A549 (cell line): ENCODE measurements around the gene PCDH12. TPM values are rescaled to one million over a fixed set of nuclear protein-coding genes. Genes with fewer than 3 reads are reported as not detected.

Source experiments
- ATAC-seq, 2 experiments: fragments of 200-7000 bp in 1 of 2; fragments of >200 bp in 1 of 2; cut with Nextera tagmentation in 1 of 2; cut with Tn5 transposase in 1 of 2; 3 replicates each; pipeline versions ENCODE4 v1.8.0 to v1.9.1; 2018 to 2020; ENCODE audit warnings: mild to moderate bottlenecking in 1 of 2, moderate library complexity in 1 of 2
- CTCF ChIA-PET: fragments of 300-600 bp; sonication (Branson Sonifier 250); formaldehyde crosslinking; extraction: SDS; loops from one replicate; lab custom pipeline; 2021; ENCODE audit warnings: antibody characterized with exemption, inconsistent platforms; lab: Yijun Ruan, JAX
- POLR2A ChIA-PET: fragments of 350-600 bp; formaldehyde crosslinking; extraction: SDS; loops from one replicate; lab custom pipeline; 2021; ENCODE audit warnings: antibody characterized with exemption, inconsistent platforms; lab: Yijun Ruan, JAX
- DNase-seq, 2 experiments: peaks; one replicate each; pipeline versions ENCODE4 v3.0.0 to v3.0.0-alpha.2; 2011 to 2016; ENCODE audit warnings: low read depth in 1 of 2, low spot score in 1 of 2
- FAIRE-seq: peaks from 2 replicates; lab custom pipeline; 2011; peaks lifted over from hg19 to GRCh38; lab: Jason Lieb, UNC
- H3K27ac ChIP-seq, 2 experiments: fragments of >200 bp; sonication (Bioruptor Twin); formaldehyde crosslinking; 3 replicates each; pipeline ENCODE4 v1.5.1; 2016 to 2017
- H3K4me1 ChIP-seq: fragments of >200 bp; sonication (Bioruptor Twin); formaldehyde crosslinking; 3 replicates; pipeline ENCODE4 v1.6.1; 2016
- H3K4me2 ChIP-seq: fragments of >200 bp; sonication (Bioruptor Twin); formaldehyde crosslinking; 3 replicates; pipeline ENCODE4 v1.6.1; 2016
- H3K4me3 ChIP-seq: fragments of >200 bp; sonication (Bioruptor Twin); formaldehyde crosslinking; 3 replicates; pipeline ENCODE4 v1.5.1; 2016
- H3K9me3 ChIP-seq: fragments of >200 bp; sonication (Bioruptor Twin); formaldehyde crosslinking; 3 replicates; pipeline ENCODE4 v1.6.1; 2016
- ATOH8 ChIP-seq: fragments of 250-450 bp; sonication (Bioruptor Pico); IDR thresholded peaks from 2 replicates; pipeline ENCODE4 v1.5.0; 2020; ENCODE audit warnings: low read depth, mild to moderate bottlenecking, moderate library complexity
- CBX2 ChIP-seq: fragments of 200-600 bp; sonication (generic); IDR thresholded peaks from 2 replicates; pipeline ENCODE4 v1.6.1; 2016; ENCODE audit warnings: low read depth, mild to moderate bottlenecking, borderline replicate concordance
- CHD2 ChIP-seq: fragments of 150-350 bp; IDR thresholded peaks from 2 replicates; pipeline ENCODE4 v1.6.1; 2014; ENCODE audit warnings: low read length; ENCODE audit not compliant: partially characterized antibody
- CHD4 ChIP-seq: fragments of 200-600 bp; sonication (generic); IDR thresholded peaks from 2 replicates; pipeline ENCODE4 v1.6.1; 2016; ENCODE audit warnings: antibody characterized with exemption, mild to moderate bottlenecking, borderline replicate concordance
- E2F6 ChIP-seq: IDR thresholded peaks from 2 replicates; pipeline ENCODE4 v1.6.1; 2012; ENCODE audit warnings: low read depth, borderline replicate concordance
- EHMT2 ChIP-seq: fragments of 200-600 bp; sonication (generic); IDR thresholded peaks from 2 replicates; pipeline ENCODE4 v1.6.1; 2016; ENCODE audit warnings: antibody characterized with exemption, low read depth, mild to moderate bottlenecking, moderate library complexity
- ELK1 ChIP-seq: fragments of 150-350 bp; IDR thresholded peaks from 2 replicates; pipeline ENCODE4 v1.6.1; 2014; ENCODE audit warnings: low read depth, mild to moderate bottlenecking, low read length
- FOSB ChIP-seq: fragments of 250-450 bp; sonication (Bioruptor Pico); IDR thresholded peaks from 2 replicates; pipeline ENCODE4 v1.5.0; 2020; ENCODE audit warnings: mild to moderate bottlenecking, moderate library complexity
- FOSL2 ChIP-seq, 2 experiments: fragments of 450-650 bp in 1 of 2; fragments of >200 bp in 1 of 2; sonication (Bioruptor Twin) in 1 of 2; formaldehyde crosslinking; IDR thresholded peaks; 2 replicates each; pipeline versions ENCODE4 v1.5.0 to v1.6.1; 2016 to 2020; ENCODE audit warnings: mild to moderate bottlenecking in 1 of 2, moderate library complexity in 1 of 2
- GATA3 ChIP-seq: IDR thresholded peaks from 2 replicates; pipeline ENCODE4 v1.6.1; 2012; ENCODE audit warnings: borderline replicate concordance
- HDAC2 ChIP-seq: fragments of 200-600 bp; sonication (generic); IDR thresholded peaks from 2 replicates; pipeline ENCODE4 v1.6.1; 2016
- HEYL ChIP-seq: fragments of 250-450 bp; sonication (Bioruptor Pico); IDR thresholded peaks from 2 replicates; pipeline ENCODE4 v1.8.0; 2021; ENCODE audit warnings: mild to moderate bottlenecking, moderate library complexity
- HMGXB4 ChIP-seq: fragments of 250-450 bp; sonication (Bioruptor Pico); IDR thresholded peaks from 2 replicates; pipeline ENCODE4 v1.5.0; 2021; ENCODE audit warnings: mild to moderate bottlenecking, moderate library complexity, borderline replicate concordance
- HOXB5 ChIP-seq: fragments of 250-450 bp; sonication (Bioruptor Pico); IDR thresholded peaks from 2 replicates; pipeline ENCODE4 v1.5.0; 2020; ENCODE audit warnings: mild to moderate bottlenecking, moderate library complexity
- JUN ChIP-seq, 2 experiments: fragments of >200 bp; sonication (Bioruptor Twin); formaldehyde crosslinking; IDR thresholded peaks; 2 replicates in 1 of 2; 3 replicates in 1 of 2; pipeline ENCODE4 v1.6.1; 2016 to 2017
- MAFK ChIP-seq: fragments of 450-650 bp; IDR thresholded peaks from 2 replicates; pipeline ENCODE4 v1.6.1; 2014; ENCODE audit not compliant: partially characterized antibody
- MAZ ChIP-seq: fragments of 150-350 bp; IDR thresholded peaks from 2 replicates; pipeline ENCODE4 v1.6.1; 2014; ENCODE audit warnings: antibody characterized with exemption, low read depth, low read length, borderline replicate concordance
- NFE2L2 ChIP-seq: fragments of 150-350 bp; conservative IDR thresholded peaks from 2 replicates; pipeline ENCODE4 v1.6.1; 2014; ENCODE audit warnings: low read length
- RAD21 ChIP-seq, 2 experiments: fragments of >200 bp in 1 of 2; sonication (Bioruptor Twin) in 1 of 2; formaldehyde crosslinking in 1 of 2; IDR thresholded peaks in 1 of 2; conservative IDR thresholded peaks in 1 of 2; 2 replicates in 1 of 2; 3 replicates in 1 of 2; pipeline ENCODE4 v1.6.1; 2012 to 2018; ENCODE audit warnings: inconsistent platforms in 1 of 2
- RCOR1 ChIP-seq: fragments of 150-350 bp; IDR thresholded peaks from 2 replicates; pipeline ENCODE4 v1.6.1; 2014; ENCODE audit warnings: antibody characterized with exemption, low read length, low read depth
- REST ChIP-seq: fragments of 200-600 bp; sonication (generic); IDR thresholded peaks from 2 replicates; pipeline ENCODE4 v1.6.1; 2016; ENCODE audit warnings: antibody characterized with exemption, mild to moderate bottlenecking, moderate library complexity
- USF2 ChIP-seq: fragments of 450-650 bp; IDR thresholded peaks from 2 replicates; pipeline ENCODE4 v1.6.1; 2014; ENCODE audit warnings: antibody characterized with exemption
- ZC3H11A ChIP-seq: fragments of 450-650 bp; IDR thresholded peaks from 2 replicates; pipeline ENCODE4 v1.6.1; 2014; ENCODE audit warnings: antibody characterized with exemption, mild to moderate bottlenecking
- ZFP36 ChIP-seq: fragments of 450-650 bp; IDR thresholded peaks from 2 replicates; pipeline ENCODE4 v1.6.1; 2014; ENCODE audit warnings: borderline replicate concordance; ENCODE audit not compliant: partially characterized antibody
- ZNF302 ChIP-seq: fragments of 250-450 bp; sonication (Bioruptor Pico); IDR thresholded peaks from 2 replicates; pipeline ENCODE4 v1.9.0; 2021; ENCODE audit warnings: inconsistent platforms, mild to moderate bottlenecking, moderate library complexity
- ZSCAN20 ChIP-seq: fragments of 250-450 bp; sonication (Bioruptor Pico); IDR thresholded peaks from 2 replicates; pipeline ENCODE4 v1.8.0; 2022; ENCODE audit warnings: mild to moderate bottlenecking, moderate library complexity
- WGBS: methylation state at CpG from one replicate; pipeline ENCODE4 v1.1.6; 2017; ENCODE audit errors: missing lambda C conversion rate; 5-methylcytosine and 5-hydroxymethylcytosine counted together
- polyA plus RNA-seq, 4 experiments: library from polyadenylated mRNA; depleted of rRNA in 3 of 4; stranded (reverse); fragments of >200 nt; fragmentation: RNase III in 1 of 4; extraction: RNeasy Plus Mini Kit Qiagen cat#74134 plus additional on column Dnase treatment in 1 of 4; gene quantifications; 2 replicates in 3 of 4; 3 replicates in 1 of 4; pipeline ENCODE4 v1.2.3, GENCODE V29; 2011 to 2017

PCDH12 gene
- polyA plus RNA-seq, 2 of the 4 experiments (the other 2 are of a cell fraction), result not detected

- TF ChIP-seq RCOR1, result no peak
- TF ChIP-seq ZC3H11A, result no peak
- no peak for TF ChIP-seq GATA3
- no peak for TF ChIP-seq REST
- TF ChIP-seq CBX2, result no peak
- no peak for TF ChIP-seq MAFK
- TF ChIP-seq RAD21 (conservative IDR thresholded peaks at IDR 0.05 in 1 of 2, IDR thresholded peaks at IDR 0.05 in 1 of 2), result no peak
- no peak for TF ChIP-seq ATOH8 (CRISPR knock-in tag)
- no peak for TF ChIP-seq NFE2L2
- no peak for TF ChIP-seq HMGXB4 (CRISPR knock-in tag)
- TF ChIP-seq JUN (IDR thresholded peaks at IDR 0.05), result no peak
- no peak for TF ChIP-seq CHD4
- TF ChIP-seq CHD2, result no peak
- TF ChIP-seq ZNF302 (CRISPR knock-in tag), result no peak
- TF ChIP-seq FOSL2 (IDR thresholded peaks at IDR 0.05), result no peak
- no peak for TF ChIP-seq FOSL2 (CRISPR knock-in tag; IDR thresholded peaks at IDR 0.05)
- no peak for TF ChIP-seq HOXB5 (CRISPR knock-in tag)
- no peak for TF ChIP-seq HDAC2
- TF ChIP-seq HEYL, result no peak
- TF ChIP-seq, all 56 proteins: peak for 0
- WGBS, result 44% methylated on average over 3 of the region's 3 CpGs
- peaks cover 8% of the 10 kb centered on the region; the same call in 1 of the 3 replicates for H3K4me1 ChIP-seq
- no peak overlapping the region for H3K4me3 ChIP-seq
- FAIRE-seq (no peak), DNase-seq (no peak), ATAC-seq (no peak)
- no peaks in the 10 kb centered on the region for H3K9me3 ChIP-seq
- POLR2A ChIA-PET, result no interaction called here
- no peak overlapping the region for H3K4me2 ChIP-seq
- CTCF ChIA-PET, result interaction anchor here (0.5 to 17.2 kb wide), 7 partner anchors 37 to 270 kb away, joined by 3 to 325 read pairs (median 4); no protein-coding TSS in a partner anchor
- no peak overlapping the region for H3K27ac ChIP-seq
Measured at GRCh38 chr5:141963701-141964100, 5.7 kb upstream of the PCDH12 start.

- H3K4me2 ChIP-seq, result no peak overlapping the region; the same call in 2 of the 3 replicates
- DNase-seq (no peak), FAIRE-seq (no peak), ATAC-seq (no peak)
- H3K27ac ChIP-seq, result no peak overlapping the region
- no peaks in the 10 kb centered on the region for H3K9me3 ChIP-seq
- WGBS, result 94% methylated on average over 3 of the region's 3 CpGs
- POLR2A ChIA-PET, result interaction anchor here (1.5 kb wide), 1 partner anchor 8 kb away, joined by 9 read pairs; the partner anchor contains the start of gene RNF14
- CTCF ChIA-PET, result interaction anchor here (0.6 to 17.2 kb wide), 69 partner anchors 9 to 550 kb away, joined by 3 to 325 read pairs (median 6); partner anchors contain the start of genes ARAP3, DELE1, GNPDA1 and PCDH1
- peaks cover 4% of the 10 kb centered on the region; the same call in 1 of the 3 replicates for H3K4me1 ChIP-seq
- H3K4me3 ChIP-seq, result no peak overlapping the region
- TF ChIP-seq EHMT2 (no peak), ZFP36 (no peak), FOSL2 (IDR thresholded peaks at IDR 0.05) (no peak), FOSL2 (CRISPR knock-in tag; IDR thresholded peaks at IDR 0.05) (no peak), E2F6 (no peak), ZSCAN20 (no peak), FOSB (CRISPR knock-in tag) (no peak), MAZ (no peak), USF2 (no peak), ATOH8 (CRISPR knock-in tag) (no peak), CHD4 (no peak), ELK1 (no peak), CBX2 (no peak)
Measured at GRCh38 chr5:141961466-141961865, 3.5 kb upstream of the PCDH12 start.
